HG03196 (cell line): Measurements from ENCODE around the gene EPHA3.

Experiments
- ATAC-seq: cut with Tn5 transposase; IDR thresholded peaks from one replicate; pipeline ENCODE4 v1.9.1; 2021; ENCODE audit not compliant: unreplicated experiment

The EPHA3 gene

GRCh38 chr3:89223188-89223587, 115.8 kb downstream of the EPHA3 start:
- ATAC-seq, result no peak

- ATAC-seq, result no peak
Observed at GRCh38 chr3:89227218-89227617, 119.8 kb downstream of the EPHA3 start.

GRCh38 chr3:89227634-89228033, 120.2 kb downstream of the EPHA3 start:
- no peak for ATAC-seq

- no peak for ATAC-seq
Observed at GRCh38 chr3:89232155-89232554, 124.7 kb downstream of the EPHA3 start.

GRCh38 chr3:89234620-89235019, 127.2 kb downstream of the EPHA3 start:
- ATAC-seq, result no peak

- no peak for ATAC-seq
Observed at GRCh38 chr3:89238846-89239245, 131.4 kb downstream of the EPHA3 start.

- no peak for ATAC-seq
Observed at GRCh38 chr3:89239774-89240173, 132.4 kb downstream of the EPHA3 start.

GRCh38 chr3:89245612-89246011, 138.2 kb downstream of the EPHA3 start:
- ATAC-seq, result no peak

- no peak for ATAC-seq
Observed at GRCh38 chr3:89246326-89246725, 138.9 kb downstream of the EPHA3 start.

- no peak for ATAC-seq
Observed at GRCh38 chr3:89250742-89251141, 143.3 kb downstream of the EPHA3 start.

- ATAC-seq, result no peak
Observed at GRCh38 chr3:89252016-89252415, 144.6 kb downstream of the EPHA3 start.

- no peak for ATAC-seq
Observed at GRCh38 chr3:89252860-89253259, 145.4 kb downstream of the EPHA3 start.

GRCh38 chr3:89256395-89256794, 149.0 kb downstream of the EPHA3 start:
- ATAC-seq, result no peak

- ATAC-seq, result no peak
Observed at GRCh38 chr3:89256882-89257281, 149.5 kb downstream of the EPHA3 start.

GRCh38 chr3:89260721-89261120, 153.3 kb downstream of the EPHA3 start:
- no peak for ATAC-seq

- ATAC-seq, result no peak
Observed at GRCh38 chr3:89261673-89262072, 154.3 kb downstream of the EPHA3 start.

- ATAC-seq, result no peak
Observed at GRCh38 chr3:89262309-89262929, 155.0 kb downstream of the EPHA3 start.

- ATAC-seq, result no peak
Observed at GRCh38 chr3:89264037-89264560, 156.7 kb downstream of the EPHA3 start.

- no peak for ATAC-seq
Observed at GRCh38 chr3:89266074-89266473, 158.7 kb downstream of the EPHA3 start.

GRCh38 chr3:89268059-89268458, 160.6 kb downstream of the EPHA3 start:
- ATAC-seq, result no peak

- no peak for ATAC-seq
Observed at GRCh38 chr3:89270201-89270600, 162.8 kb downstream of the EPHA3 start.

GRCh38 chr3:89275001-89275400, 167.6 kb downstream of the EPHA3 start:
- ATAC-seq, result no peak

- no peak for ATAC-seq
Observed at GRCh38 chr3:89276116-89276515, 168.7 kb downstream of the EPHA3 start.
